DMS114 treated with DMSO at 0.1 percent for 48 hours (cell line): ENCODE measurements around the gene PLXNB1.
"Not testable (repeated sequence)": the region's sequence is repeated elsewhere in the genome, so short reads cannot be mapped to it uniquely, and the experiment has no call there.

Source experiments
- DNase-seq: peaks from one replicate; lab custom pipeline; 2025; ENCODE audit not compliant: unreplicated experiment; lab: John Stamatoyannopoulos, UW

The PLXNB1 gene

DNA sequence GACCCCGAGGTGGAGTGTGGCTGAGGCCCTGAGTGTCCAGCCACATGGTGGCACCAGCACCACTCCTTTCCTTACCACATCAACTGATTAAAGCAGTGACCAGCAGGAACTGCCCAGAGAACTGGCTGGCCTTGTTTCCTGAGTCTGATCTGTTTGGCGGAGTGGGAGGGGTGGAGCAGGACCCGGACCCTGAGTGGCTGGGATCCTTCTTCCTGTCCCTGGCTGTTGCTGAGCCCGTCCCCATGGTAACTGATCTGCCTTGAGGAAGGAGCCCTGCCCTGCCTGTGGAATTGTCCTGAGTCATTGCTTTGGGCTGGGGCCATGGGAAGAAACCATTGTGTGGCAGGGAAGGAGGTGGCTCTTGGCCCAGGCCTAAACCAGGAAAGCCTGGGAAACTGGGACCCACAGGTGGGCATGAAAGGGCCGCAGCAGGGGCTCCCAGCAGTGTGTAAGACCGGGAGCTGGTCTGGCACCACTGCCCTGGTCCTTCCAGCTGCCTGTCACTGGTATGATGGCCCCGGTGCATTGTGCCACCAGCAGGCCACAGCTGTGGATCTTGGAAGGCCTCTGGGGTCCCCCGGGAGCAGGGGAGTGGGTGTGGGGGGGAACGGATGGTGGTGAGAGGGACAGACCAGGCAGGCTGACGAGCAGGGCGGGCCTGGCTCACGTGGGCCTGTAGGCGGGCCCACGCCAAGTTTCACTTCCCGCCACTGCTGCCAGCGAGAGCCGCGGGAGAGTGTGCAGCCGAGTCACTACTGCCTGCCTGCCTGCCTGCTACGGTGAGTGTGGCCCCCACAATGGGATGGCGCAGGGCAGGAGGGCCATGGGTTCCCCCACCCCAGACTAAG is 35.9 kb upstream of the PLXNB1 start:
- peak; percentile 9 for DNase-seq

DNA sequence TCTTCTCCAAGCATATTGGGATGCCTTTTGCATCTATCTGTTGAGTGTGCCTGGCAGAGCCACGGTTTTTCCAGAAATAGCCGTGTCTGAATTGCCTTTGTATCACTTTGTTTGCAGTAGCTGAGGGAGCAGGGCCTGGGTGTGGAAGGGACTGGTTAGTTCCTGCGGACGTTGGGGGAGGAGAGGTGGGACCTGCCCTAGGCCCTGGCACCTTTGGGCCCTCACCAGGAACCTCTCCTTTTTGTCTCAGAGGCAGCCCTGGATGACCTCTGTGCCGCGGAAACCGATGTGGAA is 35.3 kb upstream of the PLXNB1 start:
- no peak for DNase-seq

DNA sequence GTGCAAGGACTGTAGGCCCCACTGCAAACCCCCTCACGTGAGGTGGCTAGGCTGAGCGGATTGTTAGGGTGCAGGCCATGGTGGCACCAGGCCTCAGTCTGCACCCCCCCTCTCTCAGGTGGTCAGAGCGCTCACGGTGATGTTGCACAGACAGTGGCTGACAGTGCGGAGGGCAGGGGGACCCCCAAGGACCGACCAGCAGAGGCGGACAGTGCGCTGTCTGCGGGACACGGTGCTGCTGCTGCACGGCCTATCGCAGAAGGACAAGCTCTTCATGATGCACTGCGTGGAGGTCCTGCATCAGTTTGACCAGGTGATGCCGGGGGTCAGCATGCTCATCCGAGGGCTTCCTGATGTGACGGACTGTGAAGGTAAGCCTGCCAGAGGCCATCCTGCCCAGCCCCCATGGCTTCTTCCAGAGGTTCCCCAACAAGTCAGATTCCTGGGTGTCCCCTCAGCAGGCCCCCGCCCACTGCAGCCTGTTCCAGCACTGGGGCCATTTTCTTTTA is 34.9 kb upstream of the PLXNB1 start:
- DNase-seq: no peak

DNA sequence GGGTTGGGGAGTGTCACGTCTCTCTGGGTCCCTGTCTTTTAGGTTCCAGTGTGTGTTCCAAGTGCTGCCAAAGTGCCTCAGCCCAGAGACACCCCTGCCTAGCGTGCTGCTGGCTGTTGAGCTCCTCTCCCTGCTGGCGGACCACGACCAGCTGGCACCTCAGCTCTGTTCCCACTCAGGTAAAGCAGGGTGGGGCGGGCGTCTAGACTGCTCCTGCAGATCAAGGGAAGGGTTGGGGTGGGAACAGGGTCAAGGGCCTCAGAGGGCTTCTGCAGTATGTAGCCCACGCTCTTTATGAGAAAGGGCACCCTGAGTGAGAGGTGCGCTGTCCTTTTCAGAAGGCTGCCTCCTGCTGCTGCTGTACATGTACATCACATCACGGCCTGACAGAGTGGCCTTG is 33.8 kb upstream of the PLXNB1 start:
- DNase-seq: no peak

DNA sequence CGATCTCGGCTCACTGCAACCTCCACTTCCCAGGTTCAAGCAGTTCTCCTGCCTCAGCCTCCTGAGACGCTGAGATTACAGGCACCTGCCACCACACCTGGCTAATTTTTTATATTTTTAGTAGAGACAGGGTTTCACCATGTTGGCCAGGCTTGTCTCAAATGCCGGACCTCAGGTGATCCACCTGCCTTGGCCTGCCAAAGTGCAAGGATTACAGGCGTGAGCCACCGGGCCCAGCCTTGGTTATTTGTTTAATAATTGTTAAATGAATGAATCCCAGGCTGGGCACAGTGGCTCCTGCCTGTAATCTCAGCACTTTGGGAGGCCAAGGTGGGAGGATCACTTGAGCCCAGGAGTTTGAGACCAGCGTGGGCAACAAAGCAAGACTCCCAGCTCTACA is 31.9 kb upstream of the PLXNB1 start:
- not testable (repeated sequence) for DNase-seq

DNA sequence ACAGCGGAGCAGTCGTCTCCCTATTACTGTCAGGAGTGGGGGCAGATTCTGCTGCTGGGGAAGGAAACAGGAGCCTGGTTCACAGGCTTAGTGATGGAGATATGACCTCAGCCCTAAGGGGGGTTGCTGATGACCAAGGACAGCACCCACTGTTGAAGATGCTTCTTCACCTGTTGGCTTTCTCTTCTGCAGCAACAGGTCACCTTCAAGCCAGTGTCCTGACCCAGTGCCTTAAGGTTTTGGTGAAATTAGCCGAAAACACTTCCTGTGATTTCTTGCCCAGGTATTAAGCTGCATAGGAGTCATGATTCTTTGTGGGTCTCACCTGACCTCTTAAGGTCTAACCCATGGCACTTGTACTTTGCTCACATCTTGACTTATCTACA is 30.6 kb upstream of the PLXNB1 start:
- DNase-seq: no peak

DNA sequence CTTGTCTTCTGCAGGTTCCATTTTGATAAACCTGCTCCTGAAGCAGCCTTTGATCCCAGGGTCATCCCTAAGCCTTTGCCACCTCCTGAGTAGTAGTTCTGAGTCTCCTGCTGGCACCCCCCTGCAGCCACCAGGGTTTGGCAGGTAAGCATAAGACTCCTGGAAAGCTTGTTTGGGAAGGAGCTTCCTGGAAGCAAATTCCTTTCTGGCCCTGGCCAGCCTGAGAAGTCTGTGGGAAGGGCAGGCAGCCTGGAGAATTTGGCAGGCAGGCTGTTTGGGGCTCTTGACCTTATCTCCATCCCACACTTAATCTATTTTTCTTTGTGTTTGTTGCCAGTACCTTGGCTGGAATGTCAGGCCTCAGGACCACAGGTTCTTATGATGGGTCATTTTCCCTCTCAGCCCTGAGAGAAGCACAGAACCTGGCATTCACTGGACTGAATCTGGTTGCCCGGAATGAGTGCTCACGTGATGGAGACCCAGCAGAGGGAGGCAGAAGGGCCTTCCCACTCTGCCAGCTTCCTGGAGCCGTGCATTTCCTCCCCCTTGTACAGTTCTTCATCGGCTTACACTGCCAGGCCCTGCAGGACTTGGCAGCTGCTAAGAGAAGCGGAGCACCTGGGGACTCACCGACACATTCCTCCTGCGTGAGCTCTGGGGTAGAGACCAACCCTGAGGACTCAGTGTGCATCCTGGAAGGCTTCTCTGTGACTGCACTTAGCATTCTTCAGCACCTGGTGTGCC is 30.1 kb upstream of the PLXNB1 start:
- no peak for DNase-seq

DNA sequence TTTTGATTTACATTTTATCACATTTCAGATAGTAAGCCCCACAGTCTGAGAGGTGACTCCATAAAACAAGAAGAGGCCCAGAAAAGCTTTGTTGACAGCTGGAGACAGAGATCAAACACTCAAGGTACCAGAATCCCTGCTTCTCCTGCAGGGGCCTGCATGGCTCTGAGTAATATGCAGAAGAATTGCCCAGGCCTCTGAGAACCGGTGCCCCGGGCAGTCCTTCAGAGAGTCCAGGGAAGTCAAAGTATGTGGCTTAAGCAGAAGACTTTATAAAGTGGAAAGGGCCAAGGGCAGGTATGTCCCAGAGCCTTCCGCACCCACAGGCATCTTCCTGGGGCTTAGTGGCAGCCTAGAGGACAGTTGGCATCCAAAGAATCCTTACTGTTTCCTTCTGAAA is 29.4 kb upstream of the PLXNB1 start:
- no peak for DNase-seq

DNA sequence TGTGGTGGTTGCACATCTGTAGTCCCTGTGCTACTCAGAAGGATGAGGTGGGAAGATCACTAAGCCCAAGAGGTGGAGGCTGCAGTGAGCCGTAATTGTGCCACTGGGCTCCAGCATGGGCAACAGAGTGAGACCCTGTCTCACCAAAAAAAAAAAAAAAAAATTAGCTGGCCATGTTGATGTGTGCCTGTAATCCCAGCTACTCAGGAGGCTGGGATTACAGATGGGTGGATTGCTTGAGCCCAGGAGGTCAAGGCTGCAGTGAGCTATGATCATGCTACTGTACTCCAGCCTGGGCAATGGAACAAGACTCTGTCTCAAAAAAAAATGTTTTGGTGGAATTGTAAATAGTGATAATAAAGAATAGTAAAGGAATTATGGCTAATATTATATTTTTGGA is 26.6 kb upstream of the PLXNB1 start:
- no peak for DNase-seq

DNA sequence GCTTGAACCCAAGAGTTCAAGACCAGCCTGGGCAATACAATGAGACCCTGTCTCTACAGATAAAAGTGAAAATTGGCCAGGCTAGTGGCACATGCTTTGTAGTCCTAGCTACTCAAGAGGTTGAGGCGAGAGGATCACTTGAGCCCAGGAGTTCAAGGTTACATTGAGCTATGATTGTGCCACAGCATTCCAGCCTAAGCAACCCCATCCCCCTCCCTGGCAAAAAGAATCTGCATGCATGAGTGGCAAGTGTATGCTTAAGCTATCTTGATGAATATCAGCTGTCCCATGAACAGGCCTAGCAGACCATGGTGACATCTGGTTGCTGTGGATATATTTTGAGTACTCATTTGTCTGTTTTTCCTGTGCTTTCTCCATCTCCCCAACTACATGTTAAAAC is 21.4 kb upstream of the PLXNB1 start:
- DNase-seq: no peak

DNA sequence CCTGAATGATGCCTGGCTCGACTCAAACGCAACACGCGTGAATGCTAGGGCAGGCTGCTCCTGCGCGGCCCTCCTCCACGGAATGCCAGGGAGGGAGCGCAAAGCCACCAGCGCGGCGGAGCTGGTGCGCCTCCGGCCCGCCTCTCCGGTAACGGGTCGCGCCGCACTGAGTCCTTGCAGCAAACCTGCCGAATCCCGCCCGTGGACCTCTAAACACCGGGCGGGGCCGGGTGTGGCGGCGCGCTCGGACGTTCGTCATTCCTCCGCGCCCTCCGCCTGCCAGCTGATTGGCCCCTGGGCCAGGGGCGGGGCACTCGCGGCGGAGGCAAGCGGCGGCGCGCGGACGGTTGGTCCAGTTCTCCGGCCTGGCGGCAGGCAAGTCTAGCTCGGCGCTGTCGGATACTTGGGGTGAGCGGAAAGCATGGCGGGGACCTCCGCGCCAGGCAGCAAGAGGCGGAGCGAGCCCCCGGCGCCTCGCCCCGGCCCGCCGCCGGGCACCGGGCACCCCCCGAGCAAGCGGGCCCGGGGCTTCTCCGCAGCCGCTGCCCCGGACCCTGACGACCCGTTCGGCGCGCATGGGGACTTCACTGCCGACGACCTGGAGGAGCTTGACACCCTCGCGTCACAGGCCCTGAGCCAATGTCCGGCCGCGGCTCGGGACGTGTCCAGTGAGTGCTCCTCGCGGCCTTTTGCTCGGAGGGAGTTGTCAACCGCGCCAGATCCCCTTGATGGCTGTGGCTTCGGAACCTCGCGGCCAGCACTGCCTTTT is 16.7 kb upstream of the PLXNB1 start, which contains the start of gene ATRIP:
ATRIP (plus strand) TSS at position 313 of the 769 bp plus-strand sequence; CDS start at position 422, 109 bp downstream.
- DNase-seq: peak; percentile 80

DNA sequence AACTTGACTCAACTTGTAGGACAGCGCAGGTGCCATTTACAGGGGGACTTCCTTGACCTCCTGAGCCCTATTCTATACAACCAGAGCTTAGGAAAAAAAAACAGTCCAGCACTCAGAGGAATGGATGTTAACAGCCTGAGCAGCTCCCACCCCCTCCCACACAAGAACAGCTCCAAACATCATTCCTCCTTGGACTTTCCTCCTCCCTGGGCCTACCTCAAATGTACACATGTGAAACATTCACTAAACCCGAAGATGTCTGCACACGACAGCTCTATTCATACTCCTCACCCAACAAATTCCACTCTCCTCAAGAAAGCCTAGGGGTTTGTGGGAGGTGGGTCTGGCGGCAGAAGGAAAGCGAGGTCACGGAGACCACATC is 16.1 kb upstream of the PLXNB1 start:
- no peak for DNase-seq

DNA sequence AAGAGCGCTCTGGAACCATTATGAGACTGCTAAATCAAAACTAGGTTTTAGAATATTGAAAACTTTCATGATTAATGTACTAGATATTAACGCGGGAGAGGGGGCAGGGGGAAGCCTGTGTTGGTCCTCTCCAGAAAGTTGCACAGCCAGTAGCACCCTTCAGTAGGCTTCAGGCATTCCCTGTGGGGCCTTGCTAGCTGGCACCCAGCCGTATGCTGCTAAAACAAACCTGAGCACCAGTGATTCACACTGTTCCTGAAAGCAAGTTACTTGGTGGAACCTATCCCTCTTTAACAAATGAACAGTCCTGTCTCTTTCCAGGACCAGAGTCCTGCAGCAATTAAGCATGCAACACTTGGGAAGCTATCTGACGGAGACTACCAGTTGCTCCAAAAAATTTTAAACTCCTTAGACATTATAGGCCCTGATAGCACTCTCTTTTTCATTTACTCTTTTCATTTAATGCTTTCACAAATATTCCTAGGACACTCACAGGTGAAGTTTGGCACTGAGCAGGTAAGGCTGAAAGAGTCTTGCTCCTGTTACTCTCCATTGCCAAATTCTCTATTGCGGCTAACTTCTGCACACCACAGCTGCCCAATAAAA is 15.5 kb upstream of the PLXNB1 start:
- no peak for DNase-seq

DNA sequence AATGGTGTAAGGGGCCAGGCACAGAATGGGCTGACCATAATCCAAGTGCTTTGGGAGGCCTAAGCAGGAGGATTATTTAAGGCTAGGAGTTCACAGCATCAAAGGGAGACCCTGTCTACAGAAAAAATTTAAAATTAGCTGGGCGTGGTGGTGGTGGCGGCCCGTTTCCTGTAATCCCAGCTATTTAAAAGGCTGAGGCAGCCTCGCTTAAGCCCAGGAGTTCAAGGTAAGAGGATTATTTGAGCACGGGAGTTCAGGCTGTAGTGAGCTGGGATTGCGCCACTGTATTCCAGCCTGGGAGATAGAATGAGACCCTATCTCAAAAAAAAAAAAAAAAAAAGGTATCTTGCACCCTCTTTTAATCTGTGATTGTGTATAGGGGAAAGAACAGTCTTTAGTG is 12.1 kb upstream of the PLXNB1 start:
- DNase-seq: no peak

DNA sequence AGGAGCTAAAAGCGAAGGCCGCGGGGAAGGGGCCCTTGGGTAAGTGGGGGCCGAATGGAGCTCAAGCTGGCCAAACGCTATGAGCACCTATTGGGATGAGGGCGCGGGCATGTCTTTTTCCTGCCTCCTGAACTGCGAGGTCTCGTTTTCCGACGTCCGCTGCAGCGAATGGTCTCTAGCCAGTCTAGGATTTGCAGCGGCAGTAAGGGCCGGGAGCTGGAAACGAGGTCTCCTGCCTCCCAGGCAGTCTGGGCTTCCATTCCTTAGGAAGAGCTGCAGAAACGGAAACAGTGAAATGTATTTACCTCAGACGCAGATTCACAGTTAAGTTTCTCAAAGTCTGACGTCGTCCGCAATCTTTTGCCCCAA is 10.7 kb upstream of the PLXNB1 start:
- no peak for DNase-seq

DNA sequence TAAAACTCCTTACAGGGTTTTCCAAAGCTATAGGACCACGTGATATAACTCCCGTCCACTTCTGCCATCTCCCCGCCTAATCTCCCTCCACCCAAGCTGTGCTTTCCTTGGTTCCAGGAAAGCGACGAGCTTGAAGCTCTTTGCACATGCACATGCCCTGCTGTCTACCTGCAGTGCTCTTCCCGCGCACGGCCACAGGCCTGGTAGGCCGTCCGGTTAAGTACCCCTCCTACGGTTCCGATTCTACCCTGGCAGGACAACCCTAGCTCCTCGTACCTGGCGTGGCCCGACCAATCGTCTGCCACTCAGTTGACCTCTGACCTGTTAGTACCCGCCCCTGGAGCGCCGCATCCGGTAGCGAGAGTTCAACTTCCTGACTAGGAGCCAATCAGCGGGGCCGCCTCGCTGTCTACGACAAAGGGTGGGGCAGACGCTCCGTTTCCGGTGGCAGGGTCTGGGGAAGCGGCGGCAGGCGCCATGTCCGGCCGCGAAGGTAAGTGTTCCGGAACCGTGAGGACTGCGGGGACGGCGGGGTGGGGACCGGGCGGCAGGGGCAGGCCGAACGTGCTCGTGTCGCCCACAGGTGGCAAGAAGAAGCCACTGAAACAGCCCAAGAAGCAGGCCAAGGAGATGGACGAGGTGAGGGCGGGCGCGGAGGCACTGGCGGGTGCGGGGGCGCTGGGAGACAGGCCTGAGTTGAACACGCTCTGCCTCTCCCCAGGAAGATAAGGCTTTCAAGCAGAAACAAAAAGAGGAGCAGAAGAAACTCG is 10.1 kb upstream of the PLXNB1 start, which contains the start of the genes CCDC51 and TMA7:
CCDC51 (minus strand) TSS at position 300 of the 770 bp plus-strand sequence. CDS start 4,991 bp downstream, outside the sequence.
TMA7 (plus strand) TSS at position 438 of the 770 bp plus-strand sequence; CDS start at position 478, 40 bp downstream.
- peak; percentile 94 for DNase-seq

DNA sequence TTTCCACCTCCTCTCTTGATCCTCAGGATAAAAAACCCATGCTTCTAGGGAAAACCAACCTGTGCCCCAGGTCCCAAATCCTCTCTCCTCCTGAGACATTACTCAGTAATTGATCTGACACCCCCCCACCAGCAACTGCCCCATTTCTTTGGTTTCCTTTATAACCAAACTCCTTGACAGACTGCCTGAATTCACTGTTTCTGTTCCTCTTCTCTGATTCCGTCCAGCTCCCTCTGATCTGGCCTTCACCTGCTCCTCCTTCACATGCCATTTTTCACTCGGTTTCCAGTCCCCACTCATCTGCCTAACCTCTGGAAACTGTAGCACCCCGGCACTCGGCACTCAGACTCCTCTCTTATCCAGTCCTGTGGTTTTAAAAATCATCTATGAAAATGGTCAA is 7.9 kb upstream of the PLXNB1 start:
- no peak for DNase-seq

DNA sequence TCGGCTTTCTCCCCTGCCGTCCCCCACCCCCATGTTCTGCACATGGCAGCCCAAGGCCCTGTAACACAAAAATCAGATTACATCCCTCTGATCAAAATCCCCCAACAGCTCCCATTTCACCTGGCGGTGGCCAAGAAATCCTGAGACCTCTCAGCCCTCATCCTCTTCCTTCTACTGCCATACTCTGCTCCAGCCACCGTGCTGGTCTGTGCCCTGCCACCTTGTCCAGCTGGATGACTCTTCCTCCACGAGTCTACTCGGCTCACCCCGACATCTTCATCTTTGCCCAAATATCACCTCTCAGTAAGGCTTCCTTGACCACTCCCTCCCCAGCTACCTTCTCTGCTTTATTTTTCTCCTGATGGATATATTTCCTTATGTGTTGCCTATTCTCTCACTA is 7.0 kb upstream of the PLXNB1 start:
- no peak for DNase-seq

DNA sequence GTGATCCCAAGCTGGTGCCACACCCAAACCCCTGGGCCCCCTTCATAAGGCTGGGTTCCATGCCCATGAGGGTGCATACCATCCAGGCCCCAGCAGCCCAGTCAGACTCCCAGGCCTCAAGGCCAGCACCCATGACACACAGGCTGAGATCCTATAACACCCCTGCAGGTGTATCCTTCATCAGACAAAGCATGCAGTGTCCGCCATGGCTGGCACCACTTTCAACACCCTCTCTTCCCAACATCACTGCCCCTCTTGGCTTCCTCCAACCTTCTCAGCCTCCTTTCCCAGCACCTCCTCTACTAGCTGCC is 6.5 kb upstream of the PLXNB1 start:
- DNase-seq: no peak

DNA sequence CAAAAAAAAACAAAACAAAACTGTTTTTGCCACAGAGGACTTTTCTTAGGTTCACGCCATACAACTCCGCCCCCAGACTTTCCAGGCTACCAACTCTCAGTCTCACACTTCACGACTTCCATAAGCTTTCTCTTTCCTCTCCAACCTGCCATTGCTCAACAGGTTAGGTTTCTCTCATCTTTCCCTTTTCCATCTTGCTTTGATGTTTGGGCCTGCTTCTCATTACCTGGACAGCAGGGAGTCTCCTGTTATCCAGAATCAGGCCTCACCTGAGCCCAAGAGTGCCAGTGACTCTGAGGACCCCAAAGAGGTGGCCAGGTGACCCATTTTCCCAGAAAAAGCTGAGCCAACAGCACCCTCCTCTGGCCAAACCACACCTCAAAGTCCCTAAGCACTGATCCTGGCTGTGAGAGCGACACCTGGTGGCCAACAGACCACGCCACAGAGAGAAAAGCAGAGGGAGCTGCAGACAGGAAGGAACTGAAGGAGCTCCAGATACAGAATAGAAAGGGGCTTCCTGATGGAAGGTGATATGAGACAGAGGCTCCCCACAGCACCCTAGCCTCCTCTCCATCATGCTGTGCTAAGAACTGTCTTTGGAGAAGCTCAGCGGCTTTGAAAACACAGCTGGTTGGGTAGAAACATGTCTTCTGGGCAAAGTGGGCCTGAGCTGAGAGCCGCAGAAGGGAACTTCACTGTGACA is 6.0 kb upstream of the PLXNB1 start:
- peak; percentile 73 for DNase-seq
